Tibial nerve (tissue), 4 donors: ENCODE results near the gene NR1D1.

Experiments
- CTCF ChIP-seq, 5 experiments: fragments of 200-600 bp in 3 of 5; fragments of 450-650 bp in 2 of 5; sonication (generic) in 3 of 5; IDR thresholded peaks; one replicate each; pipeline ENCODE4 v1.5.1; 2016 to 2019; ENCODE audit warnings: antibody characterized with exemption in 5 of 5, mild to moderate bottlenecking in 3 of 5, moderate library complexity in 2 of 5
- EP300 ChIP-seq, 2 donors: sonication (generic); formaldehyde crosslinking; IDR thresholded peaks; one replicate each; pipeline ENCODE4 v1.6.1; 2017; ENCODE audit warnings: antibody characterized with exemption in 2 of 2, mild to moderate bottlenecking in 1 of 2
- POLR2A ChIP-seq, 2 donors: fragments of 450-650 bp; IDR thresholded peaks; one replicate each; pipeline ENCODE4 v1.6.1; 2017; ENCODE audit warnings: antibody characterized with exemption in 2 of 2, mild to moderate bottlenecking in 2 of 2, moderate library complexity in 2 of 2

GRCh38 chr17:40065769-40066510 lies 34.4 kb downstream of the NR1D1 start:
- TF ChIP-seq CTCF (IDR thresholded peaks at IDR 0.05) (no peak), EP300 (IDR thresholded peaks at IDR 0.05) (no peak), POLR2A (IDR thresholded peaks at IDR 0.05) (no peak)
